ENCODE measurements around the gene LMOD2.

LMOD2 gene

GRCh38 chr7:123621707-123622106 lies 34.0 kb upstream of the LMOD2 start:
- Histone ChIP-seq H3K27ac (ENCODE audit: insufficient read depth in 1 of 2, low read depth in 1 of 2, low read length in 2 of 2, poor library complexity in 1 of 2, severe bottlenecking in 2 of 2) (no peak overlapping the region), H3K27me3 (replicated peaks in 2 of 5; ENCODE audit: control insufficient read depth in 4 of 5, insufficient read depth in 5 of 5, low read length in 4 of 5) (no peaks in the 10 kb centered on the region), H3K4me1 (ENCODE audit: control extremely low read depth in 1 of 4, control insufficient read depth in 4 of 4, insufficient read depth in 4 of 4, low read length in 3 of 4) (no peaks in the 10 kb centered on the region), H3K4me3 (ENCODE audit: control insufficient read depth in 1 of 7, extremely low read depth in 1 of 7, insufficient read depth in 4 of 7, low read depth in 2 of 7, low read length in 6 of 7) (no peak overlapping the region), H3K9me3 (ENCODE audit: control extremely low read depth in 1 of 5, control insufficient read depth in 4 of 5, insufficient read depth in 2 of 5, low read depth in 1 of 5, low read length in 4 of 5) (no peaks in the 10 kb centered on the region), H3K36me3 (ENCODE audit: control insufficient read depth in 4 of 4, insufficient read depth in 4 of 4, low read length in 3 of 4) (no peaks in the 10 kb centered on the region)
- DNase-seq: no peak
- CTCF ChIA-PET: no interaction called here
- POLR2A ChIA-PET: no interaction called here
- WGBS (ENCODE audit: insufficient coverage): 97% methylated on average over 3 of the region's 4 CpGs

- DNase-seq: no peak
- H3K27ac ChIP-seq (ENCODE audit: insufficient read depth in 1 of 2, low read depth in 1 of 2, low read length in 2 of 2, poor library complexity in 1 of 2, severe bottlenecking in 2 of 2): no peak overlapping the region
- CTCF ChIA-PET: interaction anchor here (1.1 kb wide), 1 partner anchor 12 kb away, joined by 4 read pairs; no protein-coding TSS in a partner anchor
- 90% methylated on average over 4 of the region's 6 CpGs for WGBS (ENCODE audit: insufficient coverage)
- no peaks in the 10 kb centered on the region for H3K4me1 ChIP-seq (ENCODE audit: control extremely low read depth in 1 of 4, control insufficient read depth in 4 of 4, insufficient read depth in 4 of 4, low read length in 3 of 4)
- POLR2A ChIA-PET: no interaction called here
- H3K4me3 ChIP-seq (ENCODE audit: control insufficient read depth in 1 of 7, extremely low read depth in 1 of 7, insufficient read depth in 4 of 7, low read depth in 2 of 7, low read length in 6 of 7): no peak overlapping the region
- no peaks in the 10 kb centered on the region for H3K36me3 ChIP-seq (ENCODE audit: control insufficient read depth in 4 of 4, insufficient read depth in 4 of 4, low read length in 3 of 4)
- H3K27me3 ChIP-seq (replicated peaks in 2 of 5; ENCODE audit: control insufficient read depth in 4 of 5, insufficient read depth in 5 of 5, low read length in 4 of 5): no peaks in the 10 kb centered on the region
- H3K9me3 ChIP-seq (ENCODE audit: control extremely low read depth in 1 of 5, control insufficient read depth in 4 of 5, insufficient read depth in 2 of 5, low read depth in 1 of 5, low read length in 4 of 5): no peaks in the 10 kb centered on the region
These were observed 32.8 kb upstream of the LMOD2 start for GRCh38 chr7:123622660-123623386.

- ChIA-PET CTCF (interaction anchor here (0.9 to 1.7 kb wide), 6 partner anchors 13 to 247 kb away, joined by 3 to 5 read pairs (median 3); no protein-coding TSS in a partner anchor), POLR2A (no interaction called here)
- Histone ChIP-seq H3K4me3 (ENCODE audit: control insufficient read depth in 1 of 7, extremely low read depth in 1 of 7, insufficient read depth in 4 of 7, low read depth in 2 of 7, low read length in 6 of 7) (no peak overlapping the region), H3K27ac (ENCODE audit: insufficient read depth in 1 of 2, low read depth in 1 of 2, low read length in 2 of 2, poor library complexity in 1 of 2, severe bottlenecking in 2 of 2) (no peak overlapping the region), H3K9me3 (ENCODE audit: control extremely low read depth in 1 of 5, control insufficient read depth in 4 of 5, insufficient read depth in 2 of 5, low read depth in 1 of 5, low read length in 4 of 5) (no peaks in the 10 kb centered on the region), H3K4me1 (ENCODE audit: control extremely low read depth in 1 of 4, control insufficient read depth in 4 of 4, insufficient read depth in 4 of 4, low read length in 3 of 4) (no peaks in the 10 kb centered on the region), H3K27me3 (replicated peaks in 2 of 5; ENCODE audit: control insufficient read depth in 4 of 5, insufficient read depth in 5 of 5, low read length in 4 of 5) (no peaks in the 10 kb centered on the region), H3K36me3 (ENCODE audit: control insufficient read depth in 4 of 4, insufficient read depth in 4 of 4, low read length in 3 of 4) (no peaks in the 10 kb centered on the region)
- peak; percentile 20 to 62 (median 43) for DNase-seq
- WGBS (ENCODE audit: insufficient coverage): 71% methylated on average over 12 of the region's 12 CpGs
These were observed 31.0 kb upstream of the LMOD2 start for GRCh38 chr7:123624527-123625183.

GRCh38 chr7:123625254-123625653 lies 30.4 kb upstream of the LMOD2 start:
- Histone ChIP-seq H3K36me3 (ENCODE audit: control insufficient read depth in 4 of 4, insufficient read depth in 4 of 4, low read length in 3 of 4) (no peaks in the 10 kb centered on the region), H3K27ac (ENCODE audit: insufficient read depth in 1 of 2, low read depth in 1 of 2, low read length in 2 of 2, poor library complexity in 1 of 2, severe bottlenecking in 2 of 2) (no peak overlapping the region), H3K27me3 (replicated peaks in 2 of 5; ENCODE audit: control insufficient read depth in 4 of 5, insufficient read depth in 5 of 5, low read length in 4 of 5) (no peaks in the 10 kb centered on the region), H3K4me3 (ENCODE audit: control insufficient read depth in 1 of 7, extremely low read depth in 1 of 7, insufficient read depth in 4 of 7, low read depth in 2 of 7, low read length in 6 of 7) (no peak overlapping the region), H3K9me3 (ENCODE audit: control extremely low read depth in 1 of 5, control insufficient read depth in 4 of 5, insufficient read depth in 2 of 5, low read depth in 1 of 5, low read length in 4 of 5) (no peaks in the 10 kb centered on the region), H3K4me1 (ENCODE audit: control extremely low read depth in 1 of 4, control insufficient read depth in 4 of 4, insufficient read depth in 4 of 4, low read length in 3 of 4) (no peaks in the 10 kb centered on the region)
- WGBS (ENCODE audit: insufficient coverage): 71% methylated on average over 2 of the region's 2 CpGs
- ChIA-PET CTCF (interaction anchor here (0.9 to 1.7 kb wide), 2 partner anchors 239 to 247 kb away, joined by 3 to 5 read pairs; no protein-coding TSS in a partner anchor), POLR2A (no interaction called here)
- DNase-seq: no peak

GRCh38 chr7:123627851-123628250 lies 27.8 kb upstream of the LMOD2 start:
- Histone ChIP-seq H3K4me3 (ENCODE audit: control insufficient read depth in 1 of 7, extremely low read depth in 1 of 7, insufficient read depth in 4 of 7, low read depth in 2 of 7, low read length in 6 of 7) (no peak overlapping the region), H3K27ac (ENCODE audit: insufficient read depth in 1 of 2, low read depth in 1 of 2, low read length in 2 of 2, poor library complexity in 1 of 2, severe bottlenecking in 2 of 2) (no peak overlapping the region), H3K27me3 (replicated peaks in 2 of 5; ENCODE audit: control insufficient read depth in 4 of 5, insufficient read depth in 5 of 5, low read length in 4 of 5) (no peaks in the 10 kb centered on the region), H3K36me3 (ENCODE audit: control insufficient read depth in 4 of 4, insufficient read depth in 4 of 4, low read length in 3 of 4) (no peaks in the 10 kb centered on the region), H3K4me1 (ENCODE audit: control extremely low read depth in 1 of 4, control insufficient read depth in 4 of 4, insufficient read depth in 4 of 4, low read length in 3 of 4) (no peaks in the 10 kb centered on the region), H3K9me3 (ENCODE audit: control extremely low read depth in 1 of 5, control insufficient read depth in 4 of 5, insufficient read depth in 2 of 5, low read depth in 1 of 5, low read length in 4 of 5) (no peaks in the 10 kb centered on the region)
- no CpG with 5 or more reads among the region's 2 CpGs for WGBS (ENCODE audit: insufficient coverage)
- POLR2A ChIA-PET: no interaction called here
- CTCF ChIA-PET: no interaction called here
- DNase-seq: no peak

GRCh38 chr7:123628829-123629228 lies 26.8 kb upstream of the LMOD2 start:
- WGBS (ENCODE audit: insufficient coverage): 96% methylated on average over 5 of the region's 5 CpGs
- no peaks in the 10 kb centered on the region for H3K4me1 ChIP-seq (ENCODE audit: control extremely low read depth in 1 of 4, control insufficient read depth in 4 of 4, insufficient read depth in 4 of 4, low read length in 3 of 4)
- no peaks in the 10 kb centered on the region for H3K36me3 ChIP-seq (ENCODE audit: control insufficient read depth in 4 of 4, insufficient read depth in 4 of 4, low read length in 3 of 4)
- CTCF ChIA-PET: no interaction called here
- no peak overlapping the region for H3K27ac ChIP-seq (ENCODE audit: insufficient read depth in 1 of 2, low read depth in 1 of 2, low read length in 2 of 2, poor library complexity in 1 of 2, severe bottlenecking in 2 of 2)
- H3K27me3 ChIP-seq (replicated peaks in 2 of 5; ENCODE audit: control insufficient read depth in 4 of 5, insufficient read depth in 5 of 5, low read length in 4 of 5): no peaks in the 10 kb centered on the region
- DNase-seq: no peak
- POLR2A ChIA-PET: no interaction called here
- H3K4me3 ChIP-seq (ENCODE audit: control insufficient read depth in 1 of 7, extremely low read depth in 1 of 7, insufficient read depth in 4 of 7, low read depth in 2 of 7, low read length in 6 of 7): no peak overlapping the region
- H3K9me3 ChIP-seq (ENCODE audit: control extremely low read depth in 1 of 5, control insufficient read depth in 4 of 5, insufficient read depth in 2 of 5, low read depth in 1 of 5, low read length in 4 of 5): no peaks in the 10 kb centered on the region

GRCh38 chr7:123629281-123629680 lies 26.4 kb upstream of the LMOD2 start:
- Histone ChIP-seq H3K36me3 (ENCODE audit: control insufficient read depth in 4 of 4, insufficient read depth in 4 of 4, low read length in 3 of 4) (no peaks in the 10 kb centered on the region), H3K4me3 (ENCODE audit: control insufficient read depth in 1 of 7, extremely low read depth in 1 of 7, insufficient read depth in 4 of 7, low read depth in 2 of 7, low read length in 6 of 7) (no peak overlapping the region), H3K27ac (ENCODE audit: insufficient read depth in 1 of 2, low read depth in 1 of 2, low read length in 2 of 2, poor library complexity in 1 of 2, severe bottlenecking in 2 of 2) (no peak overlapping the region), H3K9me3 (ENCODE audit: control extremely low read depth in 1 of 5, control insufficient read depth in 4 of 5, insufficient read depth in 2 of 5, low read depth in 1 of 5, low read length in 4 of 5) (no peaks in the 10 kb centered on the region), H3K4me1 (ENCODE audit: control extremely low read depth in 1 of 4, control insufficient read depth in 4 of 4, insufficient read depth in 4 of 4, low read length in 3 of 4) (no peaks in the 10 kb centered on the region), H3K27me3 (replicated peaks in 2 of 5; ENCODE audit: control insufficient read depth in 4 of 5, insufficient read depth in 5 of 5, low read length in 4 of 5) (no peaks in the 10 kb centered on the region)
- DNase-seq: no peak
- WGBS (ENCODE audit: insufficient coverage): no CpG with 5 or more reads among the region's 1 CpG
- CTCF ChIA-PET: no interaction called here
- POLR2A ChIA-PET: no interaction called here
